Measurements from ENCODE around the gene SDK2. TPM values are rescaled to one million over a fixed set of nuclear protein-coding genes. Genes with fewer than 3 reads are reported as not detected.

SDK2 gene
- total and polyA plus RNA-seq, 2 of the 4 experiments (the other 2 are of a cell fraction), result under 0.01 to 0.03 TPM

DNA sequence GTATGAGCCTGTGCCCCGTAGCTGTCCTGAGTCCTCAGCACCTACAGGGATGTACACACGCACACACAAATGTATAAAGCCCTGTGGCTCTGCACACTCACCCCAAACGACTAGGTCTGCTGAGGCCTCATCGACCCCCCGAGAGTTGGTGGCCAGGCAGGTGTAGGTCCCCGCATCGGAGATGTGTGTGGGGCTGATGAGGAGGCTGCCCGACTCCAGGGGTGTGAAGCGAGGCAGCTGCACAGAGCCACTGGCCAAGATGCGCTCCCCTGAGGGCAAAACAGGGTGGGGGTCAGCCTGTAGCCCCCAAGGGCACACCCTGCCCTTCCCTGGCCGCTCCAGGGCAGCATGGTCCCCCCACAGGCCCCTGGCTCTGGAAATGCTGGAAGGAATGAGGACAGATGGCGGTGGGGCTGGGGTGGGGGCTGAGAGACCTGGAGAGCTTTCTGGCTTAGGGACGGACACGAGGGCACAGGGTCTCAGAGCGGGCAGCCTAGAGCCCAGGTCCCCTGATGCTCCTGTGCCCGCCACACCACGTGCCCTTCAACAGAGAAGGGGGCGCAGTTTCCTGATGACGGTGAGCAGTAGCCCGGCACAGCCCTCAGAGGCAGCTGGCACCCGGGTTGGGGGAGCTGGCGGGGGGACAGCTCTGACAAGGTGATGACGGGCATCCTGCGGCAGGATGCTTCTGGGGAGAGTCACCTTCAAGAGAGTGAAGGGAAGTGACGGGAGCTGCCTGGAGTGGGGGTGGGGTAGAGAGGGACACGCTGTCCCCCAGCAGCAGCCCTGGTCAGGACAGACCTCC, 212.6 kb downstream of the SDK2 start:
- no peaks in the 10 kb centered on the region for H3K4me1 ChIP-seq (ENCODE audit: control insufficient read depth, insufficient read depth, low read length)
- H3K14ac ChIP-seq (replicated peaks; ENCODE audit: low read depth, low read length), result no peak overlapping the region
- no peak overlapping the region for H3K9ac ChIP-seq (ENCODE audit: low read depth, low read length)
- BruUV-seq (replicated peaks), result no TSS peak
- no peaks in the 10 kb centered on the region for H3K9me3 ChIP-seq (ENCODE audit: control insufficient read depth, insufficient read depth, low read length)
- no peak overlapping the region for H3K56ac ChIP-seq (ENCODE audit: extremely low read depth, insufficient read depth, low read length)
- no peak overlapping the region for H4K5ac ChIP-seq (ENCODE audit: low read depth, low read length)
- ATAC-seq (ENCODE audit: low read depth) (no peak), DNase-seq (no peak)
- 81% methylated on average over 8 of the region's 26 CpGs; no CpG with 5 or more reads in 1 of the 2 experiments for WGBS, 2 experiments (ENCODE audit: extremely low coverage in 2 of 2, insufficient read length in 1 of 2)
- H4K20me1 ChIP-seq (ENCODE audit: insufficient read depth, low read length), result no peaks in the 10 kb centered on the region
- no peak overlapping the region for H3K18ac ChIP-seq (ENCODE audit: low read depth, low read length)
- dilution Hi-C loops (cut with HindIII; ENCODE audit: low sequenced_read_pairs, unreplicated experiment), result no loop called here
- H3K23ac ChIP-seq (ENCODE audit: low read depth, low read length), result no peak overlapping the region
- no peak overlapping the region for H3K4ac ChIP-seq (ENCODE audit: low read depth, low read length)
- in situ Hi-C loops (cut with MboI; ENCODE audit: low sequenced_read_pairs), result loop anchor here (10.0 to 25.0 kb wide), 2 partner anchors 281 to 743 kb away; no protein-coding TSS in a partner anchor
- no peak overlapping the region for H2AFZ ChIP-seq (replicated peaks; ENCODE audit: low read length, poor library complexity)
- no peak overlapping the region for H3K4me2 ChIP-seq (ENCODE audit: low read depth, low read length)
- intact Hi-C loops (cut with micrococcal nuclease), result no loop called here
- no peak overlapping the region for H4K8ac ChIP-seq (ENCODE audit: low read depth in 2 of 2, low read length in 2 of 2)
- POLR2A ChIA-PET (ENCODE audit: unreplicated experiment), result no interaction called here
- CTCF ChIA-PET, result no interaction called here
- no peak overlapping the region for H2BK20ac ChIP-seq (ENCODE audit: low read depth, low read length)
- no peaks in the 10 kb centered on the region for H3K36me3 ChIP-seq (ENCODE audit: control insufficient read depth, insufficient read depth, low read length)
- H2AK9ac ChIP-seq (replicated peaks; ENCODE audit: low read depth, low read length, poor library complexity), result no peak overlapping the region
- no peak overlapping the region for H4K91ac ChIP-seq (ENCODE audit: insufficient read depth, low read depth, low read length)
- no peak for TF ChIP-seq MAZ (IDR thresholded peaks at IDR 0.05; ENCODE audit: borderline replicate concordance, low read depth, low read length)
- no peak for TF ChIP-seq FOS (IDR thresholded peaks at IDR 0.05; ENCODE audit: low read depth, low read length)
- TF ChIP-seq, protein P1, sequence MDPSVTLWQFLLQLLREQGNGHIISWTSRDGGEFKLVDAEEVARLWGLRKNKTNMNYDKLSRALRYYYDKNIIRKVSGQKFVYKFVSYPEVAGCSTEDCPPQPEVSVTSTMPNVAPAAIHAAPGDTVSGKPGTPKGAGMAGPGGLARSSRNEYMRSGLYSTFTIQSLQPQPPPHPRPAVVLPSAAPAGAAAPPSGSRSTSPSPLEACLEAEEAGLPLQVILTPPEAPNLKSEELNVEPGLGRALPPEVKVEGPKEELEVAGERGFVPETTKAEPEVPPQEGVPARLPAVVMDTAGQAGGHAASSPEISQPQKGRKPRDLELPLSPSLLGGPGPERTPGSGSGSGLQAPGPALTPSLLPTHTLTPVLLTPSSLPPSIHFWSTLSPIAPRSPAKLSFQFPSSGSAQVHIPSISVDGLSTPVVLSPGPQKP (IDR thresholded peaks at IDR 0.05; ENCODE audit: borderline replicate concordance, low read depth, low read length), result no peak
- TF ChIP-seq, protein P2, sequence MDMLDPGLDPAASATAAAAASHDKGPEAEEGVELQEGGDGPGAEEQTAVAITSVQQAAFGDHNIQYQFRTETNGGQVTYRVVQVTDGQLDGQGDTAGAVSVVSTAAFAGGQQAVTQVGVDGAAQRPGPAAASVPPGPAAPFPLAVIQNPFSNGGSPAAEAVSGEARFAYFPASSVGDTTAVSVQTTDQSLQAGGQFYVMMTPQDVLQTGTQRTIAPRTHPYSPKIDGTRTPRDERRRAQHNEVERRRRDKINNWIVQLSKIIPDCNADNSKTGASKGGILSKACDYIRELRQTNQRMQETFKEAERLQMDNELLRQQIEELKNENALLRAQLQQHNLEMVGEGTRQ (IDR thresholded peaks at IDR 0.05; ENCODE audit: low read depth, low read length), result no peak
- TF ChIP-seq NFE2L2 (IDR thresholded peaks at IDR 0.05; ENCODE audit: low read depth, low read length), result no peak
- TF ChIP-seq RCOR1 (IDR thresholded peaks at IDR 0.05; ENCODE audit: insufficient replicate concordance, low read length), result no peak
- no peak for TF ChIP-seq RAD21 (IDR thresholded peaks at IDR 0.05; ENCODE audit: low read length)
- no peak for TF ChIP-seq MAFK (IDR thresholded peaks at IDR 0.05; ENCODE audit: low read depth, low read length)
- TF ChIP-seq, protein P3, sequence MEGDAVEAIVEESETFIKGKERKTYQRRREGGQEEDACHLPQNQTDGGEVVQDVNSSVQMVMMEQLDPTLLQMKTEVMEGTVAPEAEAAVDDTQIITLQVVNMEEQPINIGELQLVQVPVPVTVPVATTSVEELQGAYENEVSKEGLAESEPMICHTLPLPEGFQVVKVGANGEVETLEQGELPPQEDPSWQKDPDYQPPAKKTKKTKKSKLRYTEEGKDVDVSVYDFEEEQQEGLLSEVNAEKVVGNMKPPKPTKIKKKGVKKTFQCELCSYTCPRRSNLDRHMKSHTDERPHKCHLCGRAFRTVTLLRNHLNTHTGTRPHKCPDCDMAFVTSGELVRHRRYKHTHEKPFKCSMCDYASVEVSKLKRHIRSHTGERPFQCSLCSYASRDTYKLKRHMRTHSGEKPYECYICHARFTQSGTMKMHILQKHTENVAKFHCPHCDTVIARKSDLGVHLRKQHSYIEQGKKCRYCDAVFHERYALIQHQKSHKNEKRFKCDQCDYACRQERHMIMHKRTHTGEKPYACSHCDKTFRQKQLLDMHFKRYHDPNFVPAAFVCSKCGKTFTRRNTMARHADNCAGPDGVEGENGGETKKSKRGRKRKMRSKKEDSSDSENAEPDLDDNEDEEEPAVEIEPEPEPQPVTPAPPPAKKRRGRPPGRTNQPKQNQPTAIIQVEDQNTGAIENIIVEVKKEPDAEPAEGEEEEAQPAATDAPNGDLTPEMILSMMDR (conservative IDR thresholded peaks at IDR 0.05; ENCODE audit: low read depth, low read length), result no peak
- TF ChIP-seq CEBPB (IDR thresholded peaks at IDR 0.05; ENCODE audit: low read depth, low read length), result no peak
- no peak for TF ChIP-seq MXI1 (IDR thresholded peaks at IDR 0.05; ENCODE audit: borderline replicate concordance, low read depth, low read length)
- no peak for TF ChIP-seq RFX5 (IDR thresholded peaks at IDR 0.05; ENCODE audit: low read depth, low read length)
- TF ChIP-seq SMC3 (IDR thresholded peaks at IDR 0.05; ENCODE audit: low read depth, low read length), result no peak
- no peak for TF ChIP-seq BHLHE40 (IDR thresholded peaks at IDR 0.05; ENCODE audit: low read depth, low read length)
- no peak for TF ChIP-seq POLR2A (IDR thresholded peaks at IDR 0.05; ENCODE audit: low read depth, low read length)
- no peak for TF ChIP-seq CHD1 (IDR thresholded peaks at IDR 0.05; ENCODE audit: low read depth, low read length)
- H3K27me3 ChIP-seq (ENCODE audit: control insufficient read depth, insufficient read depth, low read length), result no peaks in the 10 kb centered on the region
- no peak overlapping the region for H2BK15ac ChIP-seq (ENCODE audit: low read depth, low read length)
- H2BK5ac ChIP-seq (ENCODE audit: low read depth, low read length, poor library complexity, severe bottlenecking), result no peak overlapping the region
- H3K4me3 ChIP-seq (ENCODE audit: insufficient read depth, low read depth, low read length), result no peak overlapping the region
- H3K9me1 ChIP-seq (ENCODE audit: insufficient read depth, low read length), result no peaks in the 10 kb centered on the region
- no peak overlapping the region for H2AK5ac ChIP-seq (ENCODE audit: low read depth, low read length)
- H2BK120ac ChIP-seq (ENCODE audit: low read depth, low read length), result no peak overlapping the region
- H3K27ac ChIP-seq (ENCODE audit: insufficient read depth, low read length), result no peak overlapping the region
- H3K79me1 ChIP-seq (ENCODE audit: low read depth in 1 of 2, low read length in 2 of 2), result no peaks in the 10 kb centered on the region
